Renal pelvis (tissue), 4 donors: ENCODE data around the gene PIGV. TPM values are rescaled to one million over a fixed set of nuclear protein-coding genes. Genes with fewer than 3 reads are reported as not detected.
"Not testable (repeated sequence)": the region's sequence is repeated elsewhere in the genome, so short reads cannot be mapped to it uniquely, and the experiment has no call there.

Source experiments
- DNase-seq: peaks from one replicate; pipeline ENCODE4 v3.0.0-alpha.2; 2013
- polyA plus RNA-seq, 3 donors: library from polyadenylated mRNA; unstranded; fragments of 120-200 nt; gene quantifications; one replicate each; pipeline ENCODE4 v1.2.1, GENCODE V29; 2013; ENCODE audit not compliant: insufficient read length in 3 of 3

The PIGV gene
- polyA plus RNA-seq, 3 donors: 17.5 to 20.7 (median 18.5) TPM

DNA sequence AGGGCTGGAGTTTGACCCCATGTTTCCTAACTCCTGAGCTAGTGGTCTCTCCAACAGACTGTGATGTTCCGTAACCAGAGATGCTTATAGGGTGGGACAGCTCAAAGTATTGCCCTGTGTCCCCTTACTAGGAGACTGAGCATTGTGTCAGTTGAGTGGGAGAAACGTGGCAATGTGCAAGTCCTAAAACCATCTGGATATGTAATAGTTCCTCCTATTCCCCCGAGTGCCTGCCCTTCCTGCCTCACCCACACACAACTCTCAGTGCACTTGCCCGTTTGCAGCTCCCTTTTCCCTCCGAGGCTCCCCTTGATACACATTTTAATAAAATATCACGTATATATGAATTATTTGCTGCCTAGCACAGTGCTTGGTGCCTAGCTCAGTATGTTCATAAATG lies 3.4 kb downstream of the PIGV start:
- DNase-seq: no peak

DNA sequence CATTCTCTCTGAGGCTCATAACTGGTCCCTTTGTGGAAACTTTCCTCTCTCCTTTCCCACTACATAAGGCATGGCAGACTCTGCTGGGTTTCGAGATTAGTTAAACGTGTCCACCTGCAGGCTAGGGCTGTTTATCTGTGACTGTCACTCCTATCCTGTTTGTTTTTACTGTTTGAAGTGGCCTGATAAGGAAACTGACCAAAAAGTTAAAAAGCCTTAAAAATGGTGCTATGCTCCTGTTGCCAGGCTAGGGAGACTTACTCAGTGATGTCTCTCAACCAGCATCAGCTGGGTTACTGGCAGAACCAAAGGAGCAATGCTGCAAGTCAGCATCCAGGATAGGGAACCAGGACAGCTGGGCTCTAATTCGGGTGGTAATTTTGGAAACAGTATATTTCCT lies 3.9 kb downstream of the PIGV start:
- DNase-seq: no peak

DNA sequence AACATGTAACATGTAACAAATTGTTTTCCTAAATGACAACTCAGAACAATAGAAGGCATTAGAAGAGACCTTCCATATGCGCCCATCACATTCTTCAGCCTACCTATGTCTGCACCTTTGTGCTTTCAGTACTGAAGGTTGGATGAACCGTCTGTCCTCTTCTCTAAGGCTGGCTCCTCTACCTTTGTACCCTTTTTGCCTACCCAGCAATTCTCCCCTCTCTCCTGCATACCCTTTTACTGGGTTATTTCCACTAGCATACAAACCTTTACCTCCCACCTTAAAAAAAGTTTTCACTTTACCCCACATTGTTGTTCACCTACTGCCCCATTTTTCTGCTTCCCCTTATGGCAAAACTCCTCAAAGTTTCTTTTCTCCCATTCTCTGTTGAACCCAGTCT lies 5.2 kb downstream of the PIGV start:
- no peak for DNase-seq

DNA sequence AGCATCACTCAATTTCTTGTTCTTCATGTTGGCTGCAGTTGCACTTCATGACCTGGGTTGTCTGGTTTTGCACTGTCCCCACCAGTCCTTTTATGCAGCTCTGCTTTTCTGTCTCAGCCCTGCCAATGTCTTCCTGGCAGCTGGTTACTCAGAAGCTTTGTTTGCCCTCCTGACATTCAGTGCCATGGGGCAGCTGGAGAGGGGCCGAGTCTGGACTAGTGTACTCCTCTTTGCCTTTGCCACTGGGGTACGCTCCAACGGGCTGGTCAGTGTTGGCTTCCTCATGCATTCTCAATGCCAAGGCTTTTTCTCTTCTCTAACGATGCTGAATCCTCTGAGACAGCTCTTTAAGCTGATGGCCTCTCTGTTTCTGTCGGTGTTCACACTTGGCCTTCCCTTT lies 6.6 kb downstream of the PIGV start:
- DNase-seq: no peak

DNA sequence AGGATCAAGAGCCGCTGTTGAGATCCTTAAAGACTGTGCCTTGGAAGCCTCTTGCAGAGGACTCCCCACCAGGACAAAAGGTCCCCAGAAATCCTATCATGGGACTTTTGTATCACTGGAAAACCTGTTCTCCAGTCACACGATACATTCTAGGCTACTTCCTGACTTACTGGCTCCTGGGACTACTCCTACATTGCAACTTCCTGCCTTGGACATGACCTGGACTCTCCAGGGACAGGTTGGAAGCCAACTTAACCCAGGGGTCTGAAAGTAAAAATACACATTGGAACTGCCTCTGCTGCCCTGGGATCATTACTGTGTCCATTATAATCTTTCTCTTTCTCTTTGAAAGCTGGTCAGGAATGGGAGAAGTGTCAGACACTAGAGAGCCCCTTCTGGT lies 9.9 kb downstream of the PIGV start:
- no peak for DNase-seq

DNA sequence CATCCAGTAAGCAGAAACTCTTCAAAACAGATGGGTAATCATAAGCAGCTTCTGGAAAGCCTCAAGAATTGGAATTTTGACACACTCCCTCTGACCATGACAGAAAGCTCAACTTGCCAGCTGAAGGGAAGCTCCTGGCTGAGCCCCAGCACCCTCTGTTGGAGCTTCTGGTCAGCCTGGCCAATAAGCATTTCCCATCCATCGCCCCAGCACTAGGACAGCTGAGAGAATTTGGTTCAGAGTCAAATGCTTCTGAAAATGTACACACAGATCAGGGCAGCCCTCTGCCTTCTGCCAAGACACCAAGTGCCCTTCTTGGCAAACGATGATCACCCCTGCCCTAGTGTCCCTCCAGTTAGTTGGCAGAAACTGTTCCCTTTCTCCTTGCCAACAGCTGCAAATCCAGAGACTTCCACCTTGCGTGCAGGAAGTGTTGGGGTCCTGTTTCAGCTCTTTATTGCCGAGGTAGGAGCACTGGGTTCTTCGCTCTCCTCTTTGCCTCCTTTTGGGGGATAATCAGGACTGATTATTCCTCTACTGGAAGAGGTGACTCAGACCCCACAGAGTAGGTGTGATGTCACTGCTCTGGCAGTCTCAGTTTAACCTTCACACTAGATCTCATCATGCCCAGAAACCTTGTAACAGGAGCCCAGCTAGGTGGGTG lies 11.9 kb downstream of the PIGV start:
- no peak for DNase-seq

DNA sequence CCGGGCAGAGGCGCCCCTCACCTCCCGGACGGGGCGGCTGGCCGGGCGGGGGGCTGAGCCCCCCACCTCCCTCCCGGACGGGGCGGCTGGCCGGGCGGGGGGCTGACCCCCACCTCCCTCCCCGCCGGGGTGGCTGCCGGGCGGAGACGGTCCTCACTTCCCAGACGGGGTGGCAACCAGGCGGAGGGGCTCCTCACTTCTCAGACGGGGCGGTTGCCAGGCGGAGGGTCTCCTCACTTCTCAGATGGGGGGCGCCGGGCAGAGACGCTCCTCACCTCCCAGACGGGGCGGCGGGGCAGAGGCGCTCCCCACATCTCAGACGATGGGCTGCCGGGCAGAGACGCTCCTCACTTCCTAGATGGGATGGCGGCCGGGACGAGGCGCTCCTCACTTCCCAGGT lies 16.2 kb downstream of the PIGV start:
- DNase-seq: not testable (repeated sequence)

DNA sequence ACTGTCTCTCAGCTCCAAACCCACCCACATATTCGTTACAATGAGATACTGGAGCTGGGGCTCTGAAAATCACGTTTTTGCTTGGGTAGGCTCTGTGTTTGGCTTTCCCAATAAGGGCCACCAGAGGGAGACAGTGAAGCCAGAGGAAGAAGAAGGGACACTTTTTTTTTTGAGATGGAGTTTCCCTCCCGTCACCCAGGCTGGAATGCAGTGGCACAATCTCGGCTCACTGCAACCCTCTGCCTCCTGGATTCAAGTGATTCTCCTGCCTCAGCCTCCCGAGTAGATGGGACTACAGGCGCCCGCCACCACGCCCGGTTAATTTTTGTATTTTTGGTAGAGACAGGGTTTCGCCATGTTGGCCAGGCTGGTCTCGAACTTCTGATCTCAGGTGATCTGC lies 22.4 kb downstream of the PIGV start:
- DNase-seq: peak; percentile 76

DNA sequence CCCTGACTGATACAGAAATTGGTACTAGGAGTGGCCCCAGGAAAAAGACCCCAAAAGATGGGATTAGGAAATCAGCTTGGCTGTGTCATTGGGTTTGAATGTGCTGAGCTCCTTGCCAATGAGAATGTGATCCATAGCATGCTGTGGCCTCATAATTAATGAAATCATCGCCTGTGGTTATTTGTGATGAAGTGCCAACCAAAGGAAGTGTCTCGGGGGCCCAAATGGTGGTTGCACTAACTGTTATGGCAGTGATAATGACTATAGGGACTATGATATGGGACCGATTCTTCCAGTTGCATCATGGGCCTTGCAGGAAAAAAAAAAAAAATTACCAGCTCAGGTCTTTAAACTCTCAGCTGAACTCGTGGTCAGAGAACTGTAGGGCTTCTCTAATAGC lies 23.3 kb downstream of the PIGV start:
- no peak for DNase-seq

DNA sequence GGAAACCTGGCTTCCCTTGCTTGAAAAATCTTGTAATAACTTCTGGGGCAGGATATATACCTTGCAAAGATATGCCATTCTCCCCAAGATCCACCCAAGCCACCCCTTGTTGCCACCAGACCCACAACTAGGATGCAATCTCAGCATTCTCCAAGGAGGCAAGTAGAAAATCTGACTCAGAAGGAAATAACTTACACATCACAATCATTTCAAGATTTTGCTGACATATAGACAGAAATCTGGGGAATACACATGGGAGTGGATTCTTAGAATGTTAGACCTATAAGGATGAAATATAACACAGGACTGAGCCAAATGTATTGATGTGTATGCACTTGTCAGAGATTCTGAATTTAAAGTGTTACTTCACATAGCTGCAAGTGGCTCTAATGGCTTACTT lies 24.0 kb downstream of the PIGV start:
- no peak for DNase-seq

DNA sequence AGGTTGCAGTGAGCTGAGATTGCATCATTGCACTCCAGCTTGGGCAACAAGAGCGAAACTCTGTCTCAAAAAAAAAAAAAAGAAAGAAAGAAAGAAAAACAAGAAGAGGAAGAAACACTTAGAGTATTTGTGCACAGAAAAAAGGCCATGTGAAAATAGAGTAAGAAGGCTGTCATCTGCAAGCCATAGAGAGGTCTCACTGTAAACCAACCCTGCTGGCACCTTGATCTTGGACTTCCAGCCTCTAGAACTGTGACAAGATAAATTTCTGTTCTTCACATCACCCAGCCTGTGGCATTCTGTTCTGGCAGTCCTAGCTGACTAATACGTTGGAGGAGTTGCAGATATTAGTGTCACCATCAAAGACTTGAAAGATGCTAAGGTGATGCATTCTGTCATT lies 26.6 kb downstream of the PIGV start:
- DNase-seq: no peak

DNA sequence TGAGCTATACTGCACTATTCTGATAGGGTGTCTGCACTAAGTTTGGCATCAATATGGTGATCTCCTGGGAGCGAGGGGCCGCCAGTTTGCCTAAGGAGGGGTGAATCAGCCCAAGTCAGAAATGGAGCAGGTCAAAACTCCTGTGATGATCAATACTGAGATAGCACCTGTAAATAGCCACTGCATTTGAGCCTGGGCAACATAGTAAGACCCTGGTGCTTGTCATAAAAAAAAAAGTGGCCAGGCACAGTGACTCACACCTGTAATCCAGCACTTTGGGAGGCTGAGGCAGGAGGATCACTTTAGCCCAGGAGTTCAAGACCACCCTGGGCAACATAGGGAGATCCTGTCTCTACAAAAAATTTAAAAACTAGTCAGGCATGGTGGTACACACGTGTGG lies 27.1 kb downstream of the PIGV start:
- DNase-seq: no peak

DNA sequence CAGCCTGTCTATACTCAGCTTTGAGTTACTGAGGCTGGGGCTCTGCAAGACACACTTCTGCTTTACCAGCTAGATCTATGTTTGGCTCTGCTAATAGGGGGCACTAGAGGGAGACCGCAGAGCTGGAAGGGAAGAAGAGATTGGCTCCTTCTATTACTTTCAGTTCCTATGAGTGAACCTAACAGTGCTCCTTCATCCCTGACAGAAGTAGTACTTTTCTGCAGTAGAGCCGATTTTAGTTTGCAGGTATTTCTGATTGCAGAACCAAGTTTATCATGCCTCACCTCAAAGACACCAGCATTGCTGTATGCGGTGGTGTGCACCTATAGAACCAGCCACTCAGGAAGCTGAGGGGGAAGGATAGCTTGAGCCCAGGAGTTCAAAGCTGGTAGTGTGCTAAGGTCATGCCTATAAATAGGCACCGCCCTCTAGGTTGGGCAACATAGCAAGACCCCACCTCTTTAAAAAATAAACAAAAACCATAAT lies 33.1 kb downstream of the PIGV start:
- DNase-seq: no peak

DNA sequence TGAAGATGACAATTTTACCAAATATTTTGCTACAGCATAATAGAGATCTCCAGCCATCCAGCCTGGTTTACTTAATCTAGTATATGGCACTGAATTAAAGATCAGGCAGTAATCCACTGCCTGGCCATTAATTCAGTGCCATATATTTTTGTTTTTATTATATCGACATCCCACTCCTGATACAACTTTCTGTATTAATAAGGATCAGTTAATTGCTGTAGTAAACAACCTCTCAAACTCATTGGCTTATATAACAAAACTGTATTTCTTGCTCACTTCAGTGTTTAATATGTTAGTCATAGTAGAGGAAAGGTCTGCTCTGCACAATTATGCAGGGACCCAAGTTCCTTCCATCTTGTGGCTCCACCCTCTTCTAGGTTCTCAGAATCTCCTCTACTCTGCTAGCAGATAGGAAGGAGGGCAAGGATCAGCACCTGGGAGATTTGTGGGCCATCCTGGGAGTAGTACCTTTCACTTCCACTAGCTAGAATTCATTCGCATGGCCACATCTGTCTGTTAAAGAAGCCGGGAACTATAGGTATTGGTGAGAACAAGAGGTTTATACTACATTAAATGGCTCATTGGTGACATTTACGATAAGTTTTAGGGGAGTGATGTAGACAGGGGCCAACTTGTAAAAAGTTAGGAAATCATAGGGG lies 35.1 kb downstream of the PIGV start:
- no peak for DNase-seq

DNA sequence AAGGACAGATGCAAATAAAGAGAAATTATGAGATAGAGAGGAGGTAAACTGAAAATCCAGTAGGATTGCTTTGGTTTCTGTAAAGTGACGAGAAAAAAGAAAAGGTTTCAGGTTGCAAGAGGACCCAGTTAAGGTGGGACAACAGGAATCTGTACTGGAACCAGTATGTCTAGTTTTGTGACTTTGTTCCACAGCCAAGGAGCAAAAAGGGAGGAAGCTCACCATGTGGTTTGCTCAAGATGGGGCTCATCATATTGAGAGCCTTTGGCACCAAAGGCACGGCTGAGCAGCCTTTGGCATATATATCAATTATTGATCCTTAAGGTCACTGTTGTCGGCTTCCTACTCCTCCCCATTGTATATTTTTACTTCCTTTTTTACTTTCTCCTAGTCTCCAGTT lies 37.0 kb downstream of the PIGV start:
- no peak for DNase-seq

DNA sequence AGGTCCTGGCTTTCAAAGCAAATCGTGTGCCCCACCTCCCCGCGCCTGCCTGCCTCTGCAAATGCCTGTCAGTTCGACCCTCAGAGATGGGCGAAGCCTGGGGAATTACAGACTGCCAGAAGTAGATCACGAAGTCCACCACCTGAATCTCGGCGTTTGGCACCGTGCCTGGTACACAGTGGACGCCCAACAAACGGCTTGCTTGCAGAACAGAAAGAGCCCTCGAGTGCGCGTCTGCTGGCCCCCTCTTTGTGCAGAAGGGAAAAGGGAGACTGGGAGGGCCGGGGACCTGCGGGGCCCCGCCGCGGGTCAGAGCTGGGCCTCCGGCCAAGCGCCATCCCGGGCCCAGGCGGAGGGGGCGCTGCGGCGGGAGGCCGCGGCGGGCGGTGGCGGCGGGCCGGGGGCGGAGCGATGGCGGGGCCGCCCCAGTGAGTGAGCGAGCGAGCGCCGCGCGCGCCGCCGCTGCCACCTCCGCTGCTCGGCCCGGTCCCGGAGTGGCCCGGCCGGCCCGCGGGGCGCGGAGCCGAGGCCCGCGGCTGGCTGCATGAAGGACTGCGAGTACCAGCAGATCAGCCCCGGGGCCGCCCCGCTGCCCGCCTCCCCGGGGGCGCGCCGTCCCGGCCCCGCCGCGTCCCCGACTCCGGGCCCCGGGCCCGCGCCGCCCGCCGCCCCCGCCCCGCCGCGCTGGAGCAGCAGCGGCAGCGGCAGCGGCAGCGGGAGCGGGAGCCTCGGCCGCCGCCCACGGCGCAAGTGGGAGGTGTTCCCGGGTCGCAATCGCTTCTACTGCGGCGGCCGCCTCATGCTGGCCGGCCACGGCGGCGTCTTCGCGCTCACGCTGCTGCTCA lies 38.7 kb downstream of the PIGV start, which contains the start of gene ZDHHC18:
TSS of gene ZDHHC18 (plus strand) at position 428 of the 845 bp plus-strand sequence. CDS start at position 545, 117 bp downstream.
- DNase-seq: peak; percentile 61

DNA sequence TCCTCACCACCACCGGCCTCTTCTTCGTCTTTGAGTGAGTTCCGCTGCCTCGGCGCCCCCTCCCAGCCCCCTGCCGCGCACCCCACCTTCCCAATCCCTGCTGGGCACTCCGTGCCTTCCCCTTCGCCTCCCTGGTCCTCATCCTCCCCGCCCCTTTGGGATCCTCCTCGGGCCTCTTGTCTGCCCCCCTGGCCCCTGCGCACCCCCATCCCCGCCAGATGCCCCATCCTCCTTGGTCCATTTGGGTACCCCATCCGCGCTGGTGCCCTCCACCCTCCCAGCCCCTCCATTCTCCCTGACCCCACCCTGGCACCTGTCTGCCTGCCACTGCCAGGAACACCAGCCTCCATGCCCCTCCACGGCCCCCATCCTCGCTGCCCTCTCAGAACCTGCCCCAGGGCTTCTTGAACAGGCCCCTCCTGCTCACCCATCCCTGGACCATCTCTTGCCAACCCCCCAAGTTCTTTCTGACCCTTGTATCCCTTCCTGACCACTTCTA lies 39.4 kb downstream of the PIGV start:
- no peak for DNase-seq

DNA sequence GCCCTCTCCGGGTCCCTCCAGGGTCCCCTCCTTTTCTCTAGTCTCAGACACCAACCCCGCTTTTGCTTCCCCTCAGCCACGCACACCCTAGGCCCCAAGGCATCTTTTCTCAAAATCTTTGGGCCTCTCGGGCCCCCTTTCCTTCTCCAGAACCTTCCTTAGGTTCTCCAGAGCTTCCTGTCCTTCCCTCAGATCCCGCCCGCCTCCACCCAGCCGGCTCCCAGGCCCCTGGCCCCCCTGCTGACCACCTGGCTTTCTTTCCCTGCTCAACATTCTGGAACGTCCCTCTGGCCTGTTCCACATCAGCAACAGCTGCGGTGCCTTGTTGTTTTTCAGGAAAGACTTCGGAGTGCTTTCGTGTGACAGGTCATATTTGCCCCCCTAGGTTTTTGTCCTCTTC lies 39.9 kb downstream of the PIGV start:
- peak; percentile 49 for DNase-seq

DNA sequence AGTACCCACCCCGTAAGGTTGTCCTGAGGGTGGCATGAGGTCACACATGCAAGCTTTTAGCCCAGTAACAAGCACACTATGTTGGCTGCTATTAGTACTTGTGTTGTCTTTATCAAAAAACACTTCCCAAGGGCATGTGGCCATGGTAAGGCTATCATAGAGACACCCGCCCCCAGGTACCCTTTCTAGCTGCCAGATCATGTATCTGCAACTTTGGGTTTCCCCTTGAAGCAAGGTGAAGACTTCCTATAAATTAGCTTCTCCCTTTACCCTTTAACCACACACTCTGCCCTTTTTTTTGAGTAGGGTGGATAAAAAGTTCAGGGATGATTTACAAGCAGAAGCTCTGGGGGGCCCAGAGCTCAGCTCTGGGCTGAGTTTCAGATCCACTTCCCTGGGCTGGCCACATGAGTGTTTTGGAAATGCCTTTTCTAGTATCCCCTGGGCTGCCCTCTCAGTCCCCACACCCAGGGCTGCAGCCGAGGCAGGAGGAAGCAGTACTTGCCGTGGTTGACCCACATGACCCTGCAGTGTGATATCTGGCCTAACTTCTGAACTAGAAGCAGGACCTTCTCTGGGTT lies 40.8 kb downstream of the PIGV start:
- no peak for DNase-seq

DNA sequence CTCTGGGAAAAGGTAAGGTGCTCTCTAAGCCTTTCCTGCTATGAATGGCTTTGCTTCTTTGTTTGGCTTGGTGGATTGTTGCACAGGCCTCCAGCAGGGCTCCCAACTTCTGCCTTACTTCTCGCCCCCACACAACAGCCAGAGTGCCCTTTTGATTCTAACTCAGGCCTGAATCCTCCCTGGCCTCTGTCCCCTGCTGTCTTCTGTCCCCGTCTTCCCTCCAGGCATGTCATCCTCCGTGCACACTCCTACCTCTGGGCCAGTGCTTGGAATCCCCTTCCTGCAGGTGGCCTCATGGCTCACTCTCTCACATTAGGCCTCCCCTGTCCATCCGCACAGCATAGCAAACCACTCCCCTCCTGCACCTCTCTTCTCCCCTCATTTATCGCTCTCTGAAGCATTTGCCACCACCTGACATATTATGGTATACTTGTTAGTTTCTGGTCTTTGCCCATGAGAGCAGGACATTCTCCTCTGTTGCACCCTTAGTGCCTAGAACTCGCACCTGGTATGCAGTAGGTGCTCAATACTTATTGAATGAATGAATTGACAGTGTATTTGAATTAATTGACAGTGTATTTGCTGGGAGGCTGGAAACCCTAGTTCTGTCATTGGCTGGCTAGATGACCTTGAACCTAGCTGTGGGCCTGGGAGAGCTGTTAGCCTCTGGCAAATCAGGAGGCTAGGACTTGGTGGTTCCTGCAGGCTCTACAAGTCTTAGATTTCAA lies 41.6 kb downstream of the PIGV start:
- no peak for DNase-seq

DNA sequence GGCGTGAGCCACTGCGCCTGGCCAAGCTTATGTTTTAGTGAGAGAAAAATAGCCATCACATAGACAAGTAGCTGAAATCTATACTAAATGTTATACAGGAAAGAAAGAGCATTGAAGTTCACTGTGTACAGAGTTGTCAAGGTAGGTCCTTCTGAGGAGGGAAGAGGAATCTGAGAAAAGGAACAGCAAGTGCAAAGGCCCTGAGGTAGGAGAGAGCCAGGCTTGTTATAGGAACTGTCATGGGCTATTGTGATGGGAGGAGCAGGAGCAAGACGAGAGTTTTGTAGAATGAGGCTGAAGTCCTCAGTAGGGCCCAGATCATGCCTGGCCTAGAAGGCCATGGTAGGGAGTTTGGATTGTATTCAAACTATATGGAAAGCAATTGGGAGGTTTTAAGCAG lies 43.3 kb downstream of the PIGV start:
- DNase-seq: no peak
